Esophagus squamous epithelium (tissue), 5 donors: ENCODE results near the gene FTSJ1. TPM values are rescaled to one million over a fixed set of nuclear protein-coding genes. Genes with fewer than 3 reads are reported as not detected.

ENCODE experiments used
- DNase-seq: peaks from one replicate; lab custom pipeline; 2025; lab: John Stamatoyannopoulos, UW
- H3K27ac ChIP-seq, 4 donors: fragments of 200-600 bp; sonication (generic); one replicate each; pipeline ENCODE4 v1.5.1; 2016 to 2019; ENCODE audit warnings: mild to moderate bottlenecking in 1 of 4
- H3K27me3 ChIP-seq, 4 donors: fragments of 200-600 bp; sonication (generic); 1 replicate in 3 of 4; 2 replicates in 1 of 4; pipeline versions ENCODE4 v1.5.1 to v1.6.0; 2017 to 2021; ENCODE audit warnings: antibody characterized with exemption in 1 of 4
- H3K36me3 ChIP-seq, 3 donors: fragments of 200-600 bp; sonication (generic); one replicate each; pipeline ENCODE4 v1.5.1; 2016 to 2019
- H3K4me1 ChIP-seq, 3 donors: fragments of 200-600 bp; sonication (generic); one replicate each; pipeline ENCODE4 v1.5.1; 2017 to 2019
- H3K4me3 ChIP-seq, 4 donors: fragments of 200-600 bp; sonication (generic); 1 replicate in 3 of 4; 2 replicates in 1 of 4; pipeline ENCODE4 v1.5.1; 2016 to 2019; ENCODE audit warnings: mild to moderate bottlenecking in 2 of 4, moderate library complexity in 1 of 4
- H3K9me3 ChIP-seq, 3 donors: fragments of 200-600 bp; sonication (generic); one replicate each; pipeline ENCODE4 v1.5.1; 2016 to 2019
- POLR2A ChIP-seq, 4 donors: fragments of 450-650 bp; IDR thresholded peaks; one replicate each; pipeline ENCODE4 v1.6.1; 2017; ENCODE audit warnings: antibody characterized with exemption in 4 of 4, mild to moderate bottlenecking in 4 of 4, moderate library complexity in 3 of 4
- WGBS, 2 donors: methylation state at CpG; one replicate each; pipeline ENCODE4 v1.1.5; 2018; 5-methylcytosine and 5-hydroxymethylcytosine counted together
- intact Hi-C: fragments of 100-400 bp; cut with DNase I; formaldehyde crosslinking; loops from one replicate; pipeline ENCODE4 v1.15.0; 2022
- total RNA-seq, 4 donors: library from RNA; depleted of rRNA; stranded (reverse); fragments of >200 nt; gene quantifications; one replicate each; pipeline ENCODE4 v1.1.0, GENCODE V29; 2016
- TF ChIP-seq, protein P1 (sequence below), 6 experiments: fragments of 450-650 bp in 4 of 6; fragments of 200-600 bp in 2 of 6; sonication (generic) in 2 of 6; IDR thresholded peaks; one replicate each; pipeline ENCODE4 v1.5.1; 2016 to 2019; ENCODE audit warnings: antibody characterized with exemption in 6 of 6, mild to moderate bottlenecking in 4 of 6, moderate library complexity in 4 of 6
- donor health status: DM: yes; HTN: yes; CAD: no.

Gene FTSJ1
- total RNA-seq, 4 donors from 2014 or later: 33.4 to 61.8 (median 45.8) TPM

- WGBS, 2 donors: 57 to 81% methylated on average over 1 to 2 of the region's 2 CpGs
- TF ChIP-seq POLR2A (IDR thresholded peaks at IDR 0.05): no peak
- TF ChIP-seq, protein P1, sequence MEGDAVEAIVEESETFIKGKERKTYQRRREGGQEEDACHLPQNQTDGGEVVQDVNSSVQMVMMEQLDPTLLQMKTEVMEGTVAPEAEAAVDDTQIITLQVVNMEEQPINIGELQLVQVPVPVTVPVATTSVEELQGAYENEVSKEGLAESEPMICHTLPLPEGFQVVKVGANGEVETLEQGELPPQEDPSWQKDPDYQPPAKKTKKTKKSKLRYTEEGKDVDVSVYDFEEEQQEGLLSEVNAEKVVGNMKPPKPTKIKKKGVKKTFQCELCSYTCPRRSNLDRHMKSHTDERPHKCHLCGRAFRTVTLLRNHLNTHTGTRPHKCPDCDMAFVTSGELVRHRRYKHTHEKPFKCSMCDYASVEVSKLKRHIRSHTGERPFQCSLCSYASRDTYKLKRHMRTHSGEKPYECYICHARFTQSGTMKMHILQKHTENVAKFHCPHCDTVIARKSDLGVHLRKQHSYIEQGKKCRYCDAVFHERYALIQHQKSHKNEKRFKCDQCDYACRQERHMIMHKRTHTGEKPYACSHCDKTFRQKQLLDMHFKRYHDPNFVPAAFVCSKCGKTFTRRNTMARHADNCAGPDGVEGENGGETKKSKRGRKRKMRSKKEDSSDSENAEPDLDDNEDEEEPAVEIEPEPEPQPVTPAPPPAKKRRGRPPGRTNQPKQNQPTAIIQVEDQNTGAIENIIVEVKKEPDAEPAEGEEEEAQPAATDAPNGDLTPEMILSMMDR (IDR thresholded peaks at IDR 0.05): no peak
- intact Hi-C loops: no loop called here
Measured at GRCh38 chrX:48489892-48490291, 13.9 kb downstream of the FTSJ1 start.

GRCh38 chrX:48490661-48491060, 14.7 kb downstream of the FTSJ1 start:
- Histone ChIP-seq H3K27me3 (no peaks in the 10 kb centered on the region), H3K9me3 (no peaks in the 10 kb centered on the region), H3K27ac (peak overlapping the region in 3 of 4 donors; percentile 36 to 73 (median 61)), H3K4me3 (no peak overlapping the region), H3K36me3 (peaks cover 0 to 3% (median 0%) of the 10 kb centered on the region in 3 donors), H3K4me1 (peaks cover 0 to 24% (median 0%) of the 10 kb centered on the region in 3 donors)
- no peak for DNase-seq
- TF ChIP-seq, protein P1 (IDR thresholded peaks at IDR 0.05): no peak
- no peak for TF ChIP-seq POLR2A (IDR thresholded peaks at IDR 0.05)
- intact Hi-C loops: no loop called here
- 60% methylated on average over 8 of the region's 8 CpGs; no CpG with 5 or more reads in 1 of the 2 donors for WGBS, 2 donors

More at GRCh38 chrX:48489892-48490291, 13.9 kb downstream of the FTSJ1 start:
- no peak for DNase-seq
- peaks cover 0 to 24% (median 0%) of the 10 kb centered on the region in 3 donors for H3K4me1 ChIP-seq
- no peaks in the 10 kb centered on the region for H3K27me3 ChIP-seq
- H3K27ac ChIP-seq: peak overlapping the region in 3 of 4 donors; percentile 36 to 73 (median 61)
- H3K9me3 ChIP-seq: no peaks in the 10 kb centered on the region
- H3K36me3 ChIP-seq: peaks cover 0 to 10% (median 0%) of the 10 kb centered on the region in 3 donors
- no peak overlapping the region for H3K4me3 ChIP-seq

GRCh38 chrX:48491809-48492208, 15.8 kb downstream of the FTSJ1 start:
- no peak for DNase-seq
- 68% methylated on average over 6 of the region's 9 CpGs; no CpG with 5 or more reads in 1 of the 2 donors for WGBS, 2 donors
- Histone ChIP-seq H3K36me3 (no peaks in the 10 kb centered on the region), H3K27me3 (no peaks in the 10 kb centered on the region), H3K4me3 (no peak overlapping the region), H3K9me3 (no peaks in the 10 kb centered on the region), H3K4me1 (peaks cover 0 to 24% (median 0%) of the 10 kb centered on the region in 3 donors), H3K27ac (no peak overlapping the region)
- intact Hi-C loops: no loop called here
- TF ChIP-seq, protein P1 (IDR thresholded peaks at IDR 0.05): no peak
- TF ChIP-seq POLR2A (IDR thresholded peaks at IDR 0.05): no peak

GRCh38 chrX:48492293-48492910, 16.4 kb downstream of the FTSJ1 start:
- Histone ChIP-seq H3K36me3 (no peaks in the 10 kb centered on the region), H3K4me3 (no peak overlapping the region), H3K9me3 (no peaks in the 10 kb centered on the region), H3K27ac (no peak overlapping the region), H3K4me1 (peaks cover 0 to 24% (median 0%) of the 10 kb centered on the region in 3 donors), H3K27me3 (no peaks in the 10 kb centered on the region)
- intact Hi-C loops: no loop called here
- no peak for DNase-seq
- 0 to 73% methylated on average over 1 to 7 of the region's 7 CpGs for WGBS, 2 donors
- TF ChIP-seq, protein P1 (IDR thresholded peaks at IDR 0.05): no peak
- no peak for TF ChIP-seq POLR2A (IDR thresholded peaks at IDR 0.05)

DNA sequence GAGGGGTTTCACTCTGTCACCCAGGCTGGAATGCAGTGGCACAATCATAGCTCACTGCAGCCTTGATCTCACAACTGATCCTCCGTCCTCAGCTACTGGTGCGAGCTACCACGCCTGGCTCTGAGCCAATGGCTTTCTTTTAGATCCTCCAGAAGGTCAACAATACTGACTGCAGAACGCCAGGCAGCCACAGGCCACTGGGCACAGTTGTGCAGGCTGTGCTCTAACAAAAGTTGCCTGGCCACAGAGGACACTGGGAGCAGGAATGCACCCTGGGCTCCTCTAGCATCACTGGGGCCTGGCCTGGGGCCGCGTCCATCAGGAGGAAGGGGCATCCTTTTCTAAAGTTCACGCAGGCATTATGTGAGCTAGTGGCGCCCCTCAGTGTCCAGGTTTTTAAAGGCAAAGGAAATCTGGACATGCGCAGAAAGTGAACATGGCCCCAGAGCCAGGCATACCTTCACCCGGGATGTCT, 17.9 kb downstream of the FTSJ1 start:
- 39% methylated on average over 8 of the region's 10 CpGs; no CpG with 5 or more reads in 1 of the 2 donors for WGBS, 2 donors
- Histone ChIP-seq H3K4me1 (peaks cover 0 to 24% (median 0%) of the 10 kb centered on the region in 3 donors), H3K27me3 (no peaks in the 10 kb centered on the region), H3K36me3 (no peaks in the 10 kb centered on the region), H3K4me3 (no peak overlapping the region), H3K27ac (no peak overlapping the region), H3K9me3 (no peaks in the 10 kb centered on the region)
- intact Hi-C loops: no loop called here
- no peak for TF ChIP-seq POLR2A (IDR thresholded peaks at IDR 0.05)
- TF ChIP-seq, protein P1 (IDR thresholded peaks at IDR 0.05): peak in 3 of 6 experiments; percentile 15 to 46 (median 30)
- no peak for DNase-seq
